Activated T-cell treated with anti-CD3 and anti-CD28 coated beads for 48 hours (primary cell): Measurements from ENCODE around the gene FAM131A.

ENCODE experiments used
- DNase-seq: peaks from one replicate; pipeline ENCODE4 v3.0.0-alpha.2; 2020; ENCODE audit warnings: low read depth

The FAM131A gene

DNA sequence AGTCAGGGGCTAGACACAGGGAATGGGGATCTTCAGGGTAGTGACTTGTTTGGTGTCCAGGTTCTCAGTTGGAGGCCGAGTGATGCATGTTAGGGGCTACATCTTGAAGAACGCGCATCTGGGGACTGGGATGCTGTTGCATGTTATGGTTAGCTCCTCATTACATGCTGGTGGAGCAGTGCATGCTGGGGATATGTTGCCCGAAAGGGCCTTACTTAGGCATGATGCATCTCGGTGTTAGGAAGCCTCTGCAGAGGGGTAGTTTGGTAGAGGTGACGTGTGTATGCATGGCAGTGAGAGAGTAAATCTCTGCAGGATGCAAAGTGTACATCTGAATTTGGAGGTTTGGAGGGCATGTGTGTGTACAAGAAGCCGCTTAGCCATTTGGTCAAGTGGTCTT, 20.6 kb upstream of the FAM131A start:
- no peak for DNase-seq

DNA sequence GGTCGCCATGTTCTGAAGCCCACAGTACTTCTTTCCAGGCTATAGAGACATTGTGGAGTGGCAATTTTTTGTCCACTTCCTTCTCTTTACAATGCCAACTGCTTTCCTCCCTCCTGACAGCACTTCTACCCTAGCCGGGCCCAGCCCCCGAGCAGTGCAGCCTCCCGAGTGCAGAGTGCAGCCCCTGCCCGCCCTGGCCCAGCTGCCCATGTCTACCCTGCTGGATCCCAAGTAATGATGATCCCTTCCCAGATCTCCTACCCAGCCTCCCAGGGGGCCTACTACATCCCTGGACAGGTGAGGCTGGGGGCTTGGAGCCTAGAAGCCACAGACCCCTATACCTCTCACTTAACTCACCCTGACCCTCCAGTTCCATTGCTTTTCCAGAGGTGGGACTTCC, 20.2 kb upstream of the FAM131A start:
- no peak for DNase-seq

DNA sequence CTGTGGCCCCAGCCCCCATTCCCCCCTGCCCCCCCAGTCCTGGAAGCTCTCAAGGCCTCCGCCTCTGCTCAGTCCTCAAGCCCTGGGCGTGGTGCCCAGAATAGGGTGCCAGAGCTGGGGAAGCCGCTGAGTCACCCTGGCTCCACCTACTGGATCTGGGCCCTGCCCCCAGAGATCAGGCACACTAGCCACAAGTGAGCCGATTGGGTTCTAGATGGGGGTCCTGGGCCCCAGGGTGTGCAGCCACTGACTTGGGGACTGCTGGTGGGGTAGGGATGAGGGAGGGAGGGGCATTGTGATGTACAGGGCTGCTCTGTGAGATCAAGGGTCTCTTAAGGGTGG, 17.3 kb upstream of the FAM131A start:
- DNase-seq: peak; percentile 43

DNA sequence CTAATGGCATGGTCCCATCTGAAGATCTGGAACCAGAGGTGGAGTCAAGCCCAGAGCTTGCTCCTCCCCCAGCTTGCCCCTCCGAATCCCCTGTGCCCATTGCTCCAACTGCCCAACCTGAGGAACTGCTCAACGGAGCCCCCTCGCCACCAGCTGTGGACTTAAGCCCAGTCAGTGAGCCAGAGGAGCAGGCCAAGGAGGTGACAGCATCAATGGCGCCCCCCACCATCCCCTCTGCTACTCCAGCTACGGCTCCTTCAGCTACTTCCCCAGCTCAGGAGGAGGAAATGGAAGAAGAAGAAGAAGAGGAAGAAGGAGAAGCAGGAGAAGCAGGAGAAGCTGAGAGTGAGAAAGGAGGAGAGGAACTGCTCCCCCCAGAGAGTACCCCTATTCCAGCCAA, 15.7 kb upstream of the FAM131A start:
- no peak for DNase-seq

DNA sequence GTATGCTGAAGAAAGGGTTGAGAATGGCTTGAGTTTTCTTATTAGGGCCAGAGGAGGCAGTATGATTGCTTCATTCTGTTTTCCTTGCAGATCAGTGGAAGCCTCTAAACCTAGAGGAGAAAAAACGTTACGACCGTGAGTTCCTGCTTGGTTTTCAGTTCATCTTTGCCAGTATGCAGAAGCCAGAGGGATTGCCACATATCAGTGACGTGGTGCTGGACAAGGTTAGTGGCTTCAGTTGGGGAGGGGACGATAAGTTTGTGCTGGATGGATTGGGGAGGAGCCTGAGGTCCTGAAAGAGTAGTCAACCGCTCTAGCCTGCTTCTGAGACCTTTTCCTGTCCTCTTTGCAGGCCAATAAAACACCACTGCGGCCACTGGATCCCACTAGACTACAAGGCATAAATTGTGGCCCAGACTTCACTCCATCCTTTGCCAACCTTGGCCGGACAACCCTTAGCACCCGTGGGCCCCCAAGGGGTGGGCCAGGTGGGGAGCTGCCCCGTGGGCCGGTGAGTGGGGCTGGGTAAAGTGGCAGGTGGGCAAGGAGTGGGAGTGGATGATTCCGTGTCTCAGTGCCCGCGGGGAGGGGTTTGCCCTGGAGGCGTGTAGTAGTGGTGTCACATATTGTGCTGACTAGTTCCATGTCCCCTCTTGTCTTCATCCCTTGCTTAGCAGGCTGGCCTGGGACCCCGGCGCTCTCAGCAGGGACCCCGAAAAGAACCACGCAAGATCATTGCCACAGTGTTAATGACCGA, 14.5 kb upstream of the FAM131A start:
- no peak for DNase-seq

DNA sequence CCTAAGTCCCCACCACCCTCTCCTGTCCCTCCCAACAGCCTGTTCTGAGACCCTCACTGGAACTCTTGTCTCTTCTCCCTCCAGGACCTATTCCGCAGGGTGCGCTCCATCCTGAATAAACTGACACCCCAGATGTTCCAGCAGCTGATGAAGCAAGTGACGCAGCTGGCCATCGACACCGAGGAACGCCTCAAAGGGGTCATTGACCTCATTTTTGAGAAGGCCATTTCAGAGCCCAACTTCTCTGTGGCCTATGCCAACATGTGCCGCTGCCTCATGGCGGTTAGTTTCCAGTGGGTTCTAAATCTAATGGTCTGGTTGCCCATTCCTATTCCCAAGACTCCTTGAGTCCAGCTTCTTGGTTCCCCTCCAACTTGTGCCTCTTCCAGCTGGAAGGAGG, 13.7 kb upstream of the FAM131A start:
- no peak for DNase-seq

DNA sequence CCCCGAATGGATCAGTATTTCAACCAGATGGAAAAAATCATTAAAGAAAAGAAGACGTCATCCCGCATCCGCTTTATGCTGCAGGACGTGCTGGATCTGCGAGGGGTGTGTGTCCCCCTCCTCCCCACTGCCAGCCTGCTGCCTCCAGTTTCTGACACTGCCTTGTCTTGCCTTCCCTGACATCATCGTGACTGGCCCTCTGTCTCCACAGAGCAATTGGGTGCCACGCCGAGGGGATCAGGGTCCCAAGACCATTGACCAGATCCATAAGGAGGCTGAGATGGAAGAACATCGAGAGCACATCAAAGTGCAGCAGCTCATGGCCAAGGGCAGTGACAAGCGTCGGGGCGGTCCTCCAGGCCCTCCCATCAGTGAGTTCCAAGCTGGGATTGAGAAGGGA, 12.1 kb upstream of the FAM131A start:
- no peak for DNase-seq

DNA sequence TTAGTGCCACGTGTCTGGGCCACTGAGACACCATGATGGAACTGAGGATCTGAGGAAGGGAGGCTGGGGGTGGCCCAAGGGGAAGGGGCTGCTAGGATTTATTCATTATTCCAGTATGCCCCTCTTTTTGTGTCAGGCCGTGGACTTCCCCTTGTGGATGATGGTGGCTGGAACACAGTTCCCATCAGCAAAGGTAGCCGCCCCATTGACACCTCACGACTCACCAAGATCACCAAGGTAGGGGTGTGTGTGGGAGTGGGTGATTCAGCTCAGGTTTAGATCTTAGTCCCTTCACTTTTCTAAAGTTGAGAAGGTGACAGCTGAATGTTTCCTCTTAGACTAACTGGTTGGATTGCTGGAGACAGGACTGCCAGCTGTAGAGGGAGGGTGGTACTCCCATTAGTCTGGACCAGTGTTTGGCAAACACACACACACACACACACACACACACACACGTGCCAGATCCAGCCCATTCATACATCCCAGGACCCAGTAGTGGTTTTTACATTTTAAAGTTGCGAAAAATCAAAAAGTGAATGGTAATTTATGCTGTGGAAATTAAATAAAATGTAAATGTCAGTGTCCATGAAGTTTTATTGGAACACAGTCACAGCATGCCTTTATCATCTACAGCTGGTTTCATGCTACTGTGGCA, 11.6 kb upstream of the FAM131A start:
- DNase-seq: peak; percentile 39

DNA sequence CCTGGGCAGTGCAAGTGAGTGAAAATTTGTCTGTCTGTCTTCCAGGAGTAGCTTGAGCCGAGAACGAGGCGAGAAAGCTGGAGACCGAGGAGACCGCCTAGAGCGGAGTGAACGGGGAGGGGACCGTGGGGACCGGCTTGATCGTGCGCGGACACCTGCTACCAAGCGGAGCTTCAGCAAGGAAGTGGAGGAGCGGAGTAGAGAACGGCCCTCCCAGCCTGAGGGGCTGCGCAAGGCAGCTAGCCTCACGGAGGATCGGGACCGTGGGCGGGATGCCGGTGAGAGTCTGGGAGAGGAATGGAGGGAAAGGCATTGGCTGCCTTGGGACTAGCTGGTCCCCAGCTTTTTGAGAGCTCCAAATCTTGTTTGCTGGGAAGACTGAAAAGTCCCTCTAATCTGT, 10.2 kb upstream of the FAM131A start:
- no peak for DNase-seq

DNA sequence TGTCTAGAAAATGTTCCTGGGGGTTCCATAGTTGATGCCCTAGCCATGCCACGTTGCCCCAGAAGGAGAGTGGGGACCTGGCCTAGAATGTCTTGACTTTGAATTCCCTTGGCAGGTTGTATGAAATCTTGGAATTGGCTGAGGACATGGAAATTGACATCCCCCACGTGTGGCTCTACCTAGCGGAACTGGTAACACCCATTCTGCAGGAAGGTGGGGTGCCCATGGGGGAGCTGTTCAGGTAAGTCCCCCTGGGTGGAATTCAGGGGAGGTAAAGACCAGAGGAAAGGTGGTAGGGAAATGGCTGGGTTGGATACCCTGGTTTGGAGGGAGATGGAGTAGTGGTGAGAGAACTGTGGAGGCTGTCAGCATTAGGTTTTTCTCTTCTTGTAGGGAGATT, 8.9 kb upstream of the FAM131A start:
- DNase-seq: no peak

DNA sequence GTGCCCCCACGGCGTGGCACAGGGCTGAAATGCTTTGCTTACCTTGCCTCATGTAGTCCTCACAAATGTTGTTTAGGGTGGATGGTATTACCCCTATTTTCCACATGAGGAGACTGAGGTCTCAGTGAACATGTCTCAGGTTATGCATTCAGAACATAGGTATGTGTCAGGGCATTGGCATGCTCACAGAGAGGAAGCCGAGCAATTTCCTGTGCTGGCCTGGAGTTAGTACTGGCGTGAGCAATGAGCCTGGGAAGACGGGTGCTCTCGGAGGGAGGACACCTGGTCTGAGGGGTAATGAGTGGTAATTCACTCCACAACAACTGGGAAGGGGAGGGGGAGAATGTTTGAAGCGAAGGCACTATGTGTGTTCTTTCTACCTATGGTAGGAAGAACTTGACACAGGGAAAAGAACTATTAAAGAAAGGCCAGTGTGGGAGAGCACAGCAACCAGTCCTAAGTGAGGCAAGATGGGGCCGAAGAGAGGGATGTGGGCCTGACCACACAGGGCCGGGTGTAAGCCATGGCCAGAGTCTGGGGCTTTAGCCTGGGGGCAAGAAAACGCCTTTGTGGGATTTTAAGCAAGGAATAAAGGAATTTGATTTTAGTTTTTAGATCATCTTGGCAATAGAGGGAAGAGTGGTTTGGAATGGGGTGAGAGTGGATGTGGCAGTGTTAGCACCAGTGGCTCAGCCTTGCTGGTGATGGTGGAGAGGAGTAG, 4.9 kb upstream of the FAM131A start:
- no peak for DNase-seq

DNA sequence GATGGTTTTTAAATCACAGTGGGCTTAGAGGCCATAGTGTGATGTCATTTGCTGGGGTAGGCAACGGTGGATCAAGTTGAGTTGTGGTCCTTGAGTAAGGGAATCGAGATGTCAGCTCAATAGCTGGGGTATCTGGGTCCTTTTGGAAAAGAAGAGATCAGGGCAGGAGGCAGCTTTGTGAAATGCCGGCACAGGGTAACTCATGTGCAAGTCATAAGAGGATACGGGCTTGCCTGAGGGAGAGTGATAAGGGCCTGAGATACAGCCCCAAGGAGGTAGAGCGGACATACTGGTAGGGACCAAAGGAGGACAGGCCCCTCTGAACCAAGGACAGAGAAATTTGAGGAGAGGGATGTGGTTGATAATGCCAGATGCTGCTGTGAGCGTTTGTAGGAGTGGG, 4.2 kb upstream of the FAM131A start:
- DNase-seq: no peak

DNA sequence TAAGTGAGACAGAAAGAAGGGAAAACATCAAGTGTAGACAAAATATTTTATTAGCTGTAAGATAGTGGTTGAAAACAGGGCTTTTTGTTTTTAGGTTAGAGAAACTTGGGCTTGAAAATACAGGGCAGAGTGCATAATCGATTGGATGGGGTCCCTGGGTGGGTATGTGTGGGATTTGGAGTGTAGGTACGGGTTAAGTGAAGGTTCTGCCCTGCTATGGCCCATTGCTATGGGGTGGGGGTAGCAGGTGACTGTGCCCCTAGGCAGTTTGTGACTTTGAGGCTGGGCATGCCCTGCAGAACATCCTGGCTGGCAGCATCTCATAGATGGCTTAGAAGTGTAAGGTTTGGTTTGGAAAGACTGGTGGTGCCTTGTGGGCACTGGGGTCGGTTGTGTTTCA, 3.7 kb upstream of the FAM131A start:
- DNase-seq: no peak

DNA sequence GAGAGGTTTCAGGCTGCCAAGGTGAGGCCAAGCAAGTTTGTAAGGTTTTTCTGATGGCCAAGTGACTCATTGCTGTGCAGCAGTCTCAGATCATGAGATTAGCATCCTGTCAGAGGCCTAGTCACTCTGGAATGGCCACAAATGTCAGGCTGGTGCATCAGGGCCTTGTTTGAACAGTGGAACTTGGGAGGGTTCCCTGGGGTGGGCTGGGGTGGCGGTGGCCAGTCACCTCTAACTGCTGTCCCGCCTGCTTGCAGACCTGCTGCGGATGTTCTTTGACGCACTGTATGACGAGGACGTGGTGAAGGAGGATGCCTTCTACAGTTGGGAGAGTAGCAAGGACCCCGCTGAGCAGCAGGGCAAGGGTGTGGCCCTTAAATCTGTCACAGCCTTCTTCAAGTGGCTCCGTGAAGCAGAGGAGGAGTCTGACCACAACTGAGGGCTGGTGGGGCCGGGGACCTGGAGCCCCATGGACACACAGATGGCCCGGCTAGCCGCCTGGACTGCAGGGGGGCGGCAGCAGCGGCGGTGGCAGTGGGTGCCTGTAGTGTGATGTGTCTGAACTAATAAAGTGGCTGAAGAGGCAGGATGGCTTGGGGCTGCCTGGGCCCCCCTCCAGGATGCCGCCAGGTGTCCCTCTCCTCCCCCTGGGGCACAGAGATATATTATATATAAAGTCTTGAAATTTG, 2.8 kb upstream of the FAM131A start:
- DNase-seq: peak; percentile 37

DNA sequence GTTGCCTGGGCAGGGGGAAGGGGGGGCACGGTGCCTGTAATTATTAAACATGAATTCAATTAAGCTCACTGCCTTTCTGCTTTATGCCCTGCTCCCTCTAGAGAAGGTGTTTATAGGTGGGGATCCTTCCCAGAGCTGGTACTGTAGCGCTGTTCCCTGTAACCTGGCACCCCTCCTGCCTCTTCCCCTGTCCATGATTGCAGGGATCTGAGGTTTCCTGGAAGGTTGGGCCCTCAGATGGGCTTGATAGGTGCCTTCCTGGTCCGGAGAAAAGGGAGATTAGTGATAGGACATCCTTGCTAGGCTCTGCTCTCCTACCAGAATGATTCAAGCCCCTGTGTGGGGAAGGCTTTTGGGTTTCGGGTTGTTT, 2.1 kb upstream of the FAM131A start:
- no peak for DNase-seq

DNA sequence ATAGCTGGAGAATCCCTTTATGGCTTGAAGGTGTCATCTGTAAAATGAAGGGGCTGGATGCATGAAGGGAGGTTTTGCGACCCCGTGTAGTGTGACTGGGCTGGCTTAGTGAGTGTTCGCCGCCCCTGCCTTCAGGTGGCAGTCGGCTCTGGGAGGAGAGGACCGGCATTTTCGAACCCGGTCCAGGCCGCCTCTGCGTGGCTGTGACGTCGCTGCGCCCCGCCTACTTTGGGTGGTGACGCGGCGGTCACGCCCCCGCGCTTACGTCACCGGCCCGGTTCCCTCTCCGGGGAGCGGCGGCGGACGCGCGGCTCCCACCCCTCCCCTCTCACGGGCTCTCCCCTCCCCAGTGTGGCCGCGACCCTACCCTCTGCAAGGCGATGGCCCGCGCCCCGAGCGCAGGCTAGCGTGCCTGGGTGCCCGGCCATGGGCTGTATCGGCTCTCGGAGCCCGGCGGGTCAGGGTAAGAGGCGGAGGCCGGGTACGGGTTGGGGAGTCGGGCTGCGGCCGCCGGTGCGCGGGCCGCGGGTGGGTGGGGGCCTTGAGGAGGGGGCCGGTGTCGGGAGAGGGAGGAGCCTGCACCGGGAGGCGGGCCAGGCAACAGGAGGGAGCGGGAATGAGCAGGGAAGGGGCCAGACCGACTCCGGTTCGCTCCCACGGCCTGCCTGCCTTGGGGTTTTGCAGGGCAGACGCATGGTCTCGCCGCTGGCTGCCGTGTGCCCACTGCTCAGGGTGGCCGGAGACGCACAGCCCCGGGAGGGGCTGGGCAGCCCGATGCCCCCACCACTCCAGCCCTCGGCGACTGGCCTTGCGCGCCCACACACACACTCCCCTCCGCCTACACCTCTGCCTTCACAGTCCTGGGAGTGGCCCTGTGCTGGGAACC, 1.5 kb upstream of the FAM131A start:
- DNase-seq: peak; percentile 86

DNA sequence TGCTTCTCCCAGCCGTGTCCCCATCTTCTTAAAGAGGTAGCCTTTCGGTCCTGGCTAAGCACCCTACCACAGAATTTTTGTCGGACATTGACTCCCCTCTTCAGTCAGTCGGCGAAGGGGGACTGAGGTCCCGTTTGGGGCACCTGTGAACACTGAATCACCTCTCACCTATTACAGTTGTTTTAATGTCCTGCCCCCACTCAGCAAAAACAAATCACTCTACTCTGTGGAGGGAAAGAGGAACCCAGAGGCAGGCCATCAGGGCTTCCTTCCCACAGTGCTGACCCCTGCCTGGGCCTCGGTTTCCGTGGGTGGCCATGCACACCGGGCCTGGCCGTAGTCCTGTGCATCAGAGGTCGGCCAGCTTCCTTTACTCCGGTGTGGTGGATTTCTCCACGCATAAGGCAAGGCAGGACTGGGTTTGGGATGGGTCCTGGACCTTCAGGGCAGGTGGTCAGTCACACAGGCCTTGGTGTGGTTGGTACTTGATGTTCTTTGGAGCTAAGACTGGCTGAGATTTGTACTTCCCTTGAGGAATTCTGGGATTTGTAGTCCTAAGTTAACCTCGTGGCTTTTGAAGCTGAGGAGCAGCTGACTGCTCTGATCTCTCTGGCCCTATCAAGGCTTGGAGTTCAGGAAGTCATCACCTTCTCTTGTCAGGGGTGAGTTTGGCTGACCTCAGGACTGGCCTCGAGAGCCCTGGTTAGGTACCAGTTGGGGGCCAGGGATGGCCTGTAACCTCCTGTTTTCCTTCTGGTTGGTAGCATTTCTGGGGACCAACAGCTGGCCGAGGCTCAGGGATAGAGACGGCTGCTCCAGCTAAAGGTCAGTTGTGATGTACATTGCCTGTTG, 627 bp upstream of the FAM131A start:
- DNase-seq: no peak

DNA sequence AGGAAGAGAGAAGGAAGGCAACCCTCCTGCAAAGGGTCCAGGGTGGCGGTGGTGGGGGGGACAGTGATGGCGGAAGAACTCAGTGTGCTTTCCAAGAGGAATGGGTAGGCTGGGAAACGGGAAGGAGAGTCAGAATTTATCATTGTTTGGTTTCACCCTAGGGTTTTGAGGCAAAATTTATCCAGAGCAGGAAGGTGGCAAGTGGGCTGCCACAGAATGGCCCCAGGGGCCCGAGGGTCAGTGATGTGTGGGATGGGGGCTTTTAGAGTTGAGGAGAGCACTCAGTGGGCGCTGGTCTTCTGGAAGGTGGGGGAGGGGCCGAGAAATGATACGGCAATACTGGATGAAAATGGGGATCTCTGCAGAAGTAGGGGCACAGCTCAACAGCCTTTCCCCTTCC, 581 bp downstream of the FAM131A start:
- DNase-seq: no peak

DNA sequence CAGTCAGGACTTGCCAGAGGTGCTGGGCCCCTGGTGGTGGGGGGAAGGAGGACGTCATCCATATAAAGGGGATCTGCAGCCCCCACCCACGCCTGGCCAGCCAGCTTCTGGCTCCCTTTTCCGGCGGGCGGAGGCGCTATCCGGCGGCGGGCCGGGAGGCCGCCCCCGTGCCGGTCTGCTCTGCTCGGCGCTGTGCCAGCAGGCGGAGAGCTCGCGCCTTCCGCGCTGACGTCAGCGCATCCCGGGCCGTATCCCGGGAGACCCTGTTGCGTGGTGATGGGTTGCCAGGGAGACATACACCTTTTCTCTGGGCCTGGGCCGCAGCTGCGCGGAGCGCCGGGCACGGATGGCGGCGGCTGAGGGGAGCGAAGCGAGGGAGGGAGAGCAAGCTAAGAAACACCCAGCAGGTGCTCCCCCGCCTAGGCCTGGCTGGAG, 1.1 kb downstream of the FAM131A start:
- no peak for DNase-seq

DNA sequence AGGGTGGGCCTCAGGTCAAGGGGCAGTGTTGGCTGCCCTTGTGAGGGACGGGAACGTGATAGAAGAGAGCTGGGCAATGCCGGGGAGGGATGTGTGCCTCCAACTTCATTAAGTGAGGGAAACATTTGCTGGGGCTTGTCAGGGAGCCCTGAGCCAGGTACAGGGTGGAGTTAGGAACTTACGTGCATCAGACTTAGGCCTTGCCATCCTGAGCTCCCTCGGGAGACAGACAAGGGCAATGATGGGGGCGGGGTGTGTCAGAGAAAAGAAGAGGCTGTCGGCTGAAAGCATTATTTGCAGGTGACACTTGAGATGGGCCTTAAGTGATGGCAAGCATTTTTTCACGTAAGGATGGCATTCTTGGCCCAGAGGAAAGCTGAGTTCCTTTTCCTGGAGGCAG, 1.6 kb downstream of the FAM131A start:
- DNase-seq: no peak
